Hypothalamus (tissue), 51 donors: ENCODE data around the gene GPRASP1.

Source experiments
- DNase-seq, 51 donors: peaks; one replicate each; lab custom pipeline; 2025; lab: John Stamatoyannopoulos, UW

Gene GPRASP1

GRCh38 chrX:102694749-102695148, 43.5 kb downstream of the GPRASP1 start:
- no peak for DNase-seq

DNA sequence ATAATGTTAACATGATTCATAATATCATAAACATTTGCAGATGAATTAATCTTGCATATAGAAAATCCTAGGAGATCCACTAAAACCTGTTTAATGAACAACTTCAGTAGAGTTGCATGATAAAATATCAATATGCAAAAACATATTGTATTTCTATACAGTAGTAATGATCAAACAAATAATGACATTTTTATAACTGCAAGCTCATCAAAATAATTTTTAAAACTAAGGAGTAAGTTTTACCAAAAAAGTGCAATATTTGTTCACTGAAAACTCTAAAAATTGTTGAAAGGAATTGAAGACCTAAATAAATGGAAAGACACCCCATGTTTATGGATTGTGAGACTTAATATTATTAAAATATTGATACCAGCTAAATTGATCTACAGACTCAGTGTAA, 45.0 kb downstream of the GPRASP1 start:
- no peak for DNase-seq

DNA sequence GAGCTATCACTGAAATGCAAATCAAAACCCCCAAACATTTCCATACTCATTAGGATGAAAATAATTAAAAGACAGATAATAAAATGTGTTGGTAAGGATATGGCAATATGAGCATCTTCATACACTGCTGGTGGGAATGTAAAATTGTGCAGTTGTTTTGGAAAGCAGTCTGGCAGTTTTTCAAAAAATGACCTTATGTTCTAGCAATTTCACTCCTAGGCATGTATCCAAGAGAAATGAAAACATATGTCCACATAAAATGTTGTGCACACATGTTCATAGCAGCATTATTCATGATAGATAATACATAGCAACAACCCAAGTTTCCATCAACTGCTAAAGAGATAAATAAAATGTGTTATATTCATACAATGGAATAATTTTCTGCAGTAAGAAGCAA, 46.2 kb downstream of the GPRASP1 start:
- DNase-seq, result no peak
